A549 (cell line): ENCODE data around the gene NRIP1.

Experiments
- CHD2 ChIP-seq: fragments of 150-350 bp; IDR thresholded peaks from 2 replicates; pipeline ENCODE4 v1.6.1; 2014; ENCODE audit warnings: low read length; ENCODE audit not compliant: partially characterized antibody
- CHD4 ChIP-seq: fragments of 200-600 bp; sonication (generic); IDR thresholded peaks from 2 replicates; pipeline ENCODE4 v1.6.1; 2016; ENCODE audit warnings: antibody characterized with exemption, mild to moderate bottlenecking, borderline replicate concordance
- EHF ChIP-seq: fragments of 250-450 bp; sonication (Bioruptor Pico); IDR thresholded peaks from 2 replicates; pipeline ENCODE4 v1.5.0; 2020; ENCODE audit warnings: mild to moderate bottlenecking
- HDAC2 ChIP-seq: fragments of 200-600 bp; sonication (generic); IDR thresholded peaks from 2 replicates; pipeline ENCODE4 v1.6.1; 2016
- JUNB ChIP-seq: fragments of >200 bp; sonication (Bioruptor Twin); formaldehyde crosslinking; IDR thresholded peaks from 2 replicates; pipeline ENCODE4 v1.6.1; 2016
- MAFK ChIP-seq: fragments of 450-650 bp; IDR thresholded peaks from 2 replicates; pipeline ENCODE4 v1.6.1; 2014; ENCODE audit not compliant: partially characterized antibody
- MAZ ChIP-seq: fragments of 150-350 bp; IDR thresholded peaks from 2 replicates; pipeline ENCODE4 v1.6.1; 2014; ENCODE audit warnings: antibody characterized with exemption, low read depth, low read length, borderline replicate concordance
- POLR2A ChIP-seq: IDR thresholded peaks from 2 replicates; pipeline ENCODE4 v1.6.1; 2012; ENCODE audit warnings: mild to moderate bottlenecking, low read length
- RFX5 ChIP-seq: fragments of 450-650 bp; IDR thresholded peaks from 2 replicates; pipeline ENCODE4 v1.7.1; 2014; ENCODE audit warnings: antibody characterized with exemption, mild to moderate bottlenecking, moderate library complexity
- TF ChIP-seq, protein P1 (sequence below): fragments of >200 bp; sonication (Bioruptor Twin); formaldehyde crosslinking; IDR thresholded peaks from 3 replicates; pipeline ENCODE4 v1.5.1; 2016

DNA sequence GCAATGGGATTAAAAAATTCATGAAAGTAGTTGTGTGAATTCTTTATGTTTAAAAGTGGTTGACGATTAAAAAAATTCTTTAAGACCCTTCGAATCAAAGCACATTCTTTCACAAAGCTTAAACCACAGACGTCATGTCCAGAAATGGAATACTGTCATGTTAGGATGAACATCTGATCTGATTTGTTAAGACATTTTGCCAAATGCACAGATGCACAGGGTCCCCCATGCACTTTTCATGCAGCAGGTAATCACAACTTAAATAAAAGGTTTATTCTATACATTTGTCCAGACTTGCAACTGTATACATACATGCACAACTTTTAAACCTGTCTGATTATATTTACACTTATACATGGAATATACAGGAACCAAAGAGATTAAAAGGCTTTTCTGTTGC is 103.3 kb downstream of the NRIP1 start:
- TF ChIP-seq RFX5: no peak
- no peak for TF ChIP-seq POLR2A
- TF ChIP-seq, protein P1, sequence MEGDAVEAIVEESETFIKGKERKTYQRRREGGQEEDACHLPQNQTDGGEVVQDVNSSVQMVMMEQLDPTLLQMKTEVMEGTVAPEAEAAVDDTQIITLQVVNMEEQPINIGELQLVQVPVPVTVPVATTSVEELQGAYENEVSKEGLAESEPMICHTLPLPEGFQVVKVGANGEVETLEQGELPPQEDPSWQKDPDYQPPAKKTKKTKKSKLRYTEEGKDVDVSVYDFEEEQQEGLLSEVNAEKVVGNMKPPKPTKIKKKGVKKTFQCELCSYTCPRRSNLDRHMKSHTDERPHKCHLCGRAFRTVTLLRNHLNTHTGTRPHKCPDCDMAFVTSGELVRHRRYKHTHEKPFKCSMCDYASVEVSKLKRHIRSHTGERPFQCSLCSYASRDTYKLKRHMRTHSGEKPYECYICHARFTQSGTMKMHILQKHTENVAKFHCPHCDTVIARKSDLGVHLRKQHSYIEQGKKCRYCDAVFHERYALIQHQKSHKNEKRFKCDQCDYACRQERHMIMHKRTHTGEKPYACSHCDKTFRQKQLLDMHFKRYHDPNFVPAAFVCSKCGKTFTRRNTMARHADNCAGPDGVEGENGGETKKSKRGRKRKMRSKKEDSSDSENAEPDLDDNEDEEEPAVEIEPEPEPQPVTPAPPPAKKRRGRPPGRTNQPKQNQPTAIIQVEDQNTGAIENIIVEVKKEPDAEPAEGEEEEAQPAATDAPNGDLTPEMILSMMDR: no peak
- TF ChIP-seq EHF (CRISPR knock-in tag): no peak
- TF ChIP-seq JUNB: no peak
- no peak for TF ChIP-seq CHD4
- no peak for TF ChIP-seq CHD2
- no peak for TF ChIP-seq HDAC2
- no peak for TF ChIP-seq MAFK
- no peak for TF ChIP-seq MAZ
